Neuron (in vitro differentiated cells): ENCODE measurements around the gene PHLPP1.

Experiments used
- H2AFZ ChIP-seq: one replicate; pipeline ENCODE4 v1.6.1; 2013; ENCODE audit warnings: low read depth, mild to moderate bottlenecking, inconsistent platforms, low read length, moderate library complexity
- H3K27me3 ChIP-seq: one replicate; pipeline ENCODE4 v1.6.1; 2013; ENCODE audit warnings: low read length; ENCODE audit not compliant: insufficient read depth
- H3K36me3 ChIP-seq: one replicate; pipeline ENCODE4 v1.6.1; 2013; ENCODE audit warnings: low read length; ENCODE audit not compliant: insufficient read depth
- H3K4me1 ChIP-seq: one replicate; pipeline ENCODE4 v1.6.1; 2013; ENCODE audit warnings: low read length; ENCODE audit not compliant: insufficient read depth
- H3K4me3 ChIP-seq: 2 replicates; pipeline ENCODE4 v1.5.1; 2013; ENCODE audit warnings: mild to moderate bottlenecking, low read length, moderate library complexity
- H3K9me3 ChIP-seq: one replicate; pipeline ENCODE4 v1.6.1; 2013; ENCODE audit warnings: low read length

PHLPP1 gene

DNA sequence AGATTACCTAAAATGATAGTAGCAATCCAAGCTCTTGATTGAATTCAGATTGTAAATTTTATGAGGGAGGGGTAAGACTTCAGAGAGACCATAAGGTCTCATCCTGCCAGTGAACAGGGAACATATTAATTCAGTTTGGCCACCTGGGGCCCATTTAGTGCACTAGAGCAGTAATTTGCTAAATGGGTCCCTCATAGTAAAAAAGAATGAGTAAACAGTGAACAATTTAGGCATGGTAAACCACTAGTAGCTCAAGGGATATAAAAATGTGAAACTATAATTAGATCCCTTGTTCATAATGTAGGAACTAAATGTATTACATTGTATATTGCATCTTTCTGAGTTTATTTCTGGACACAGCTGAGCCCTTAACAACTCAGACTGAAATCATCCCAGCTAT is 4.9 kb upstream of the PHLPP1 start:
- Histone ChIP-seq H3K4me1 (peaks cover 5% of the 10 kb centered on the region), H2AFZ (no peak overlapping the region), H3K36me3 (no peaks in the 10 kb centered on the region), H3K4me3 (no peak overlapping the region), H3K9me3 (peaks cover 2% of the 10 kb centered on the region), H3K27me3 (no peaks in the 10 kb centered on the region)

DNA sequence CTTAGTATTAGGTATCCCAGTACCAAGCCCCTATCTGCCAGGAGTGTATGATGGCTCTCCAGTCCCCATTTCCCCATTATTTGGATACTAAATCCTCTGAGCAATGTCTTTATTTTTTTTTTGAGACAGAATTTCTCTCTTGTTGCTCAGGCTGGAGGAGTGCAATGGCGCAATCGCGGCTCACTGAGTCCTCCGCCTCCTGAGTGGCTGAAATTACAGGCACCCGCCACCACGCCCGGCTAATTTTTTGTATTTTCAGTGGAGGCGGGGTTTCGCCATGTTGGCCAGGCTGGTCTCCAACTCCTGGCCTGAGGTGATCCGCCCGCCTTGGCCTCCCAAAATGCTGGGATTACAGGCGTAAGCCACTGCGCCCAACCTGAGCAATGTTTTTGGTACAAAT is 3.6 kb upstream of the PHLPP1 start:
- no peaks in the 10 kb centered on the region for H3K36me3 ChIP-seq
- H2AFZ ChIP-seq = no peak overlapping the region
- no peaks in the 10 kb centered on the region for H3K27me3 ChIP-seq
- H3K4me1 ChIP-seq = peaks cover 5% of the 10 kb centered on the region
- peaks cover 2% of the 10 kb centered on the region for H3K9me3 ChIP-seq
- H3K4me3 ChIP-seq = no peak overlapping the region

DNA sequence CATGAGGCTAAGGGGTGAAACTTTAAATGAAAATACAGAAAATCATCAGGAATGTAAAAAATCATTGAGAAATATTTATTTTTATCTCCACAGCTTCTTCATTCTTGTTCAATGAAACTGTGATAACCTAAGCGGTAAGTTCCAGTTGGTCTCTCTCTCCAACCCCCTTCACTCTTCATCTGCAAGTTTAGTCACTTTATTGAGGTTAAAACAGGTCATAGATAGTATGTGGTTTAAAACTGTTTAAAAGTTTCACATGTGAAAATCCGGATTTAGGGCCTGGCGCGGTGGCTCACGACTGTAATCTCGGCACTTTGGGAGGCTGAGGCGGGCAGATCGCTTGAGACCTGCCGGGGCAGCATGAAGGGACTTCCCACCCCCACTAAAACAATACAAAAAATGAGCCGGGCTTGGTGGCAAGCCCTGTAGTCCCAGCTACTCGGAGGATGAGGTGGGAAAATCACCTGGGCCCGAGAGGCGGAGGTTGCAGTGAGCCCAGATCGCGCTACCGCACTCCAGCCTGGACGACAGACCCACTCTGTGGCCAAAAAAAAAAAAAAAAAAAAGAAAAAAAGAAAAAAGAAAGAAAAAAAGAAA is 1.6 kb upstream of the PHLPP1 start:
- Histone ChIP-seq H2AFZ (peak overlapping the region; percentile 79), H3K36me3 (no peaks in the 10 kb centered on the region), H3K4me1 (peaks cover 5% of the 10 kb centered on the region), H3K9me3 (no peaks in the 10 kb centered on the region), H3K27me3 (no peaks in the 10 kb centered on the region), H3K4me3 (no peak overlapping the region)

DNA sequence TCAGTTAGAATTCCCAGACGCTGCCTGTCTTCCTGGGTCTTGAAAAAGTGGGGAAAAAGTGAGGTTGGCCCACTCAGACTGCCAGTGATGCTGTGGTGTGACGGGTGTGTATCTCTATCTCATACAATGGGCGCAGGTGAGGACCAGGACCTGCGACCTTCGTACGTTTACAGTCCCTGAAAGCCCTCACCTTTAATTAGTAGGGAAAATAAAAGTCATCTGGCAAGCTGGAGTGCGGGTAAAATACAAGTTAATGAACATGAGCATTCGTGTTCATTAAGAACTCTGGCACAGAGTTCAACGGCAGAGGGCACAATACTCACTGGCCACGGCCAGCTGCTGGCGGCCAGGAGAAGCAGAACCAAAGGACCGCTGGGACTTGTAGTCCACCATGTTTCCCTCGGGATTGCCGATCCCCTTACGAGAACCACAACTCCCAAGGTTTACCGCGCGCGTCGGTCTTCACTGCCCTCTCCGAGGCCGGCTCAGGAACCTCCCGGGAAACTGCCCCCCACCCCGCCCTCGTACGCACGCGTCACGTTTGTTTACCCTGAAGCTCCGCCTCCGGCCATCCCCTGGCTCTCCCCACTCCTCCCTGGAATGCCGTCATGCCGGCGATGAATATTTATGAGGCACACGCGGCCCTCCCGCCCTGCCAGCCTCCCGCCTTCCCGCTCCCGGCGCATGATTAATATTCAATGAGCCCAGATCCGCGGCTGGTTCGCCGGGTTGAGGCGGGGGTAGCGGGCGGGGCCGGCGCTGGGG is 488 bp upstream of the PHLPP1 start:
- Histone ChIP-seq H3K9me3 (no peaks in the 10 kb centered on the region), H3K27me3 (no peaks in the 10 kb centered on the region), H3K36me3 (no peaks in the 10 kb centered on the region), H3K4me1 (peaks cover 14% of the 10 kb centered on the region), H3K4me3 (peak overlapping the region; percentile 60), H2AFZ (peak overlapping the region; percentile 79)

DNA sequence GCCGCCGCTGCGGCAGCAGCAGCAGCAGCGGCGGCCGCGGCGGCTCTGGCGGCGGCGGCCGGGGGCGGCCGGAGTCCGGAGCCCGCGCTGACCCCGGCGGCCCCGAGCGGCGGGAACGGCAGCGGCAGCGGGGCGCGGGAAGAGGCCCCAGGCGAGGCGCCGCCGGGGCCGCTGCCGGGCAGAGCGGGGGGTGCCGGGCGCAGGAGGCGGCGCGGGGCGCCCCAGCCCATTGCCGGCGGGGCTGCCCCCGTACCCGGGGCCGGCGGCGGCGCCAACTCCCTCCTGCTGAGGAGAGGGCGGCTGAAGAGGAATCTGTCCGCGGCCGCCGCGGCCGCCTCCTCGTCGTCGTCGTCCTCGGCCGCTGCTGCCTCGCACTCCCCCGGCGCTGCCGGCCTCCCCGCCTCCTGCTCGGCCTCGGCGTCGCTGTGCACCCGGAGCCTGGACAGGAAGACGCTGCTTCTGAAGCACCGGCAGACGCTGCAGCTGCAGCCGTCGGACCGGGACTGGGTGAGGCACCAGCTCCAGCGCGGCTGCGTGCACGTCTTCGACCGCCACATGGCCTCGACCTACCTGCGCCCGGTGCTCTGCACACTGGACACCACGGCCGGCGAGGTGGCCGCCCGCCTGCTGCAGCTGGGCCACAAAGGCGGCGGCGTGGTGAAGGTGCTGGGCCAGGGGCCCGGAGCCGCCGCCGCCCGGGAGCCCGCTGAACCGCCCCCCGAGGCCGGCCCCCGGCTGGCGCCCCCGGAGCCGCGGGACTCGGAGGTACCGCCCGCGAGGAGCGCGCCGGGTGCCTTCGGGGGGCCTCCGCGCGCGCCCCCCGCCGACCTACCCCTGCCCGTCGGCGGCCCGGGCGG is 646 bp downstream of the PHLPP1 start:
- Histone ChIP-seq H3K9me3 (no peaks in the 10 kb centered on the region), H3K27me3 (no peaks in the 10 kb centered on the region), H3K4me3 (peak overlapping the region; percentile 57), H3K36me3 (no peaks in the 10 kb centered on the region), H2AFZ (no peak overlapping the region), H3K4me1 (peaks cover 23% of the 10 kb centered on the region)

DNA sequence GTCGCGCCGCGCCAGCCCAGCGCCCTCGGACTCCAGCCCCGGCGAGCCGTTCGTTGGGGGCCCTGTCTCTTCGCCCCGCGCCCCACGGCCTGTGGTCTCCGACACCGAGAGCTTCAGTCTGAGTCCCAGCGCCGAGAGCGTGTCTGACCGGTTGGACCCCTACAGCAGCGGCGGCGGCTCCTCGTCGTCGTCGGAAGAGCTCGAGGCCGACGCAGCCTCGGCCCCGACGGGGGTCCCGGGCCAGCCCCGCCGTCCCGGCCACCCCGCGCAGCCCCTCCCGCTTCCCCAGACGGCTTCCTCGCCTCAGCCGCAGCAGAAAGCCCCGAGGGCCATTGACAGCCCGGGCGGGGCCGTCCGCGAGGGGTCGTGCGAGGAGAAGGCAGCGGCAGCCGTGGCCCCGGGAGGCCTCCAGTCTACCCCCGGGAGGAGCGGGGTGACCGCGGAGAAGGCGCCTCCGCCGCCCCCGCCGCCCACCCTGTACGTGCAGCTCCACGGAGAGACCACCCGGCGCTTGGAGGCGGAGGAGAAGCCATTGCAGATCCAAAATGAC is 1.4 kb downstream of the PHLPP1 start:
- peak overlapping the region; percentile 57 for H3K4me3 ChIP-seq
- no peaks in the 10 kb centered on the region for H3K27me3 ChIP-seq
- H3K36me3 ChIP-seq = no peaks in the 10 kb centered on the region
- H2AFZ ChIP-seq = no peak overlapping the region
- H3K9me3 ChIP-seq = no peaks in the 10 kb centered on the region
- H3K4me1 ChIP-seq = peaks cover 26% of the 10 kb centered on the region

DNA sequence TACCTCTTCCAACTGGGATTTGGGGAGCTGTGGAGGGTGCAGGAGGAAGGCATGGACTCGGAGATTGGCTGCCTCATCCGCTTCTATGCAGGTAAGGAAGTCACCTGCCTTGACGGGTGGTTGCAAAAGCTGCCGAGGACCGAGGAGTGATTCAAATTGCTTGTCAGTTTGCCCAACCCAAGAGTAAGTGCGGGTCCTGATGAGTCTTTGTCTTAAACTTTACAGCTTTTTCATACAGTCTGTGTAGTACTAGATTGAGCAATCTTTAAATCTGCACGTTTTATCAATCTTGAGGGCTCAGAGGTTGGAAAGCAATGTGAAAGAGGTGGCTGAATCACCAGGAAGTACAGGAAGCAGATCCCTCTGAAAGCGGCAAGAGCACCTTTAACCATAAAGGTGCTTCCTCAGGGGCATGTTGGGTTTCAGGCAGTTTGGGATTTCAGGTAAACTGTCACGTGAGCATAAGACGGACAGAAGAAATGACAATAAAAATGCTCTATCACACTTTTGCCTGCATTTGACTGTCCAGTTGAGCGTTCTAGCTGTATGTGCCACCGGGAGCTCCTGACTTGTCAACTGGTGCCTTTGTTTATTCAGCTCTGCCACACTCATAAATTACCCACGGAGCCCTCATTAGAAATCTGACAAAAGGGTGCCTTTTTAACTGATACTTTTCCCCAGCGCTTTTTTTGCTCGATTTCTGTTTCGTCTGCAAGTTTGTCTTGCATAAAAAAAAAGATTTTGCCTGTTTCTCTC is 2.0 kb downstream of the PHLPP1 start:
- H3K4me1 ChIP-seq = peaks cover 26% of the 10 kb centered on the region
- no peaks in the 10 kb centered on the region for H3K27me3 ChIP-seq
- H3K36me3 ChIP-seq = no peaks in the 10 kb centered on the region
- peak overlapping the region; percentile 57 for H3K4me3 ChIP-seq
- no peak overlapping the region for H2AFZ ChIP-seq
- H3K9me3 ChIP-seq = no peaks in the 10 kb centered on the region

DNA sequence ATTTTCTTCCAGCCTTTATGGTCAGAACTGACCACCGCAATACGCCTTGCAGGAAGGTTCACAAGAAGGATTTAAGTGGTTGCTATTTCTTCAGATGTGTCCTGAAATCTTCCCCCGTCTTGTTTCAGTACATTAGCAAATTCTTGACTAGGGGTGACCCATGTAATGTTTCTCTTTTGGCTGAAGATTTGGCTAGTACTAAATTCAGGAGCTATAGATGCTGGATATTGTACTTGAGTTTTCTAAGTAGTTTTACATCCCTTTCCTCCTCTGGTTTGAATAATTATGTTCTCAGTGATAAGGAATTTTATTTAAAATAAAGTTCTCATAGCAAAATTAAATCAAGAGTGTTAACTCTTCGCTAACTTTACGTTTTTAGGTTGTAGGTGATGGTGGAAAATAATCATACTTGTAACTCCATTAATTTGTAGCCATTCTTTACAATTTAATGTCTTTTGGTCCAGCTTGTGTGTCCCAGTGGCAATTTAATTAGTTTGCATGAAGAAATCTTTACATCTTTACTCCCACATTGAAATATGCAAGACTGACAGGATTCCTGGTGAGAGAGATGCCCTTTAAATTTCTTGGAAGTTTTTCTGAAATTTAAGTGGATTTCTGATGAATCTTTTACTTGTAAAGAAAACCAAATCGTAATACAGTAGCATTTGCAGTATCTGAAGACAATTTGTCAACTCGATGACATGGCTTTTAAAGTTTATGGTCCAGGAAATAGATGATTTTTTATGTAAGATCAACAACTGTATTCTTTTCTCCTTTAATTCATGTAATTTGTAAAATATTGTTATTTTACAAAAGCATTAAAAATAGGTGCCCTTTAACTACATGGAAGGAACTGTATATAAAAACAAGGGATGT is 2.8 kb downstream of the PHLPP1 start:
- Histone ChIP-seq H3K27me3 (no peaks in the 10 kb centered on the region), H3K36me3 (no peaks in the 10 kb centered on the region), H3K4me1 (peaks cover 26% of the 10 kb centered on the region), H2AFZ (no peak overlapping the region), H3K9me3 (no peaks in the 10 kb centered on the region), H3K4me3 (peak overlapping the region; percentile 57)

DNA sequence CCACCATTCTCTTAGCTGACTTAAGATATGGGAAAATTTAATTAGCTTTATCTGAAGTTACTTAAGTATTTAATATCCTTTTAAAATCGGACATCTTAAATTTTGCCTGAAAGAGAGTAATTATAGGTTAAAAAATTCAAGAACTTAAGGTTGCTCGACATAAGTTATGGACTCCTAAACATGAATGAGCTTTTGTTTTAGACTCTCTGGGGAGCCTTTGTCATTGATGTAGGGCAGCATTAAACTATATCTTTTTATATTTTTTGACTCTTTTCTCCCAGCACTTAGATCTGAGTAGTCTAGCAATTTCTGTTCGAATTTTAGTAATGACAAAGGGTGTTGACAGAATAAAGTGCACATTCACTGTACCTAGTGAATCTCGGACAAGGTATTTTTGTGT is 4.7 kb downstream of the PHLPP1 start:
- H3K9me3 ChIP-seq = no peaks in the 10 kb centered on the region
- H3K27me3 ChIP-seq = no peaks in the 10 kb centered on the region
- H3K4me1 ChIP-seq = peaks cover 26% of the 10 kb centered on the region
- peak overlapping the region; percentile 57 for H3K4me3 ChIP-seq
- no peaks in the 10 kb centered on the region for H3K36me3 ChIP-seq
- H2AFZ ChIP-seq = no peak overlapping the region

DNA sequence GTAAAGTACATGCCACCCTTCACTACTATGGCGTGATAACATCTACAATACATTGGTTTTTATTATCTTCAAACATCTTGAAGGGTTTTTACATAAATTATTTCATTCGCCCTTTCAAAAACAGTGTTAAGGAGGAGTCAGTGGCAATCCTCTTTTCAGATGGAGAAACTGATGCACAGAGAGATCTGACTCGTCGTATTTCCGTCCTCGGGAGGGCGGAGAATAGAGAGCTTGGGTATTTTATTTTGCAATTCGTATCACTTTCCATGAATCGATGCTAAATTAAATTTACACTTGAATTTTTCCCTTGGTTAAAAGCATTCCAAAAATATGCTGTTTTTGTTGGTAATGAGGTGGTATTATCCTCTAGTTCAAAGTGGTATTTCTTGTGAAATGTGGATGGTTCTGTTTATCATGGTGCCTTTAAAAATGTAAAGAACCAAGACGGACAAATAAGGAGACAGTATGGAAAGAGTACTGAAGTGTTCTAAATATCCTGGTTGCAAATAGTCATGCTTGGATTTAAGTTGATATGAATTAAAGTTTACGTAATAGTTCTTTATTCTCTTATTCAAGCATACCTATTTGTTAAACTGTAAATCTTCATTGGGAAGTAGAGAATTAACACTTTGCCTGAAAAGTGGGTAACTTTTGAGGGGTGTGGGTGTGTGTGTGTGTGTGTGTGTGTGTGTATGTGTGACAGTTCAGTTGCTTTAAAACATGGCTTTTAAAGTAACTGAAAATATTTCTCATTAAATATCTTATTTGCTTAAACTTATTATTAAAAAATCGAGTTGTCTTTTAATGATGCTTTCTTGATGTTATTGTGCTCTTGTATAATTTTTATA is 5.6 kb downstream of the PHLPP1 start:
- Histone ChIP-seq H3K36me3 (no peaks in the 10 kb centered on the region), H3K9me3 (no peaks in the 10 kb centered on the region), H3K27me3 (no peaks in the 10 kb centered on the region), H3K4me3 (no peak overlapping the region), H2AFZ (no peak overlapping the region), H3K4me1 (peaks cover 26% of the 10 kb centered on the region)
